Measurements from ENCODE around the gene LRTM2. TPM values are rescaled to one million over a fixed set of nuclear protein-coding genes. Genes with fewer than 3 reads are reported as not detected.

Gene LRTM2
- total RNA-seq, 1 donor: not detected

- DNase-seq (ENCODE audit: low read depth): no peak
- H3K4me3 ChIP-seq (ENCODE audit: low read depth, low read length): no peak overlapping the region
- no peak for TF ChIP-seq CTCF (IDR thresholded peaks at IDR 0.05; ENCODE audit: insufficient read depth, low read length)
These were observed 55.7 kb downstream of the LRTM2 start for GRCh38 chr12:1876086-1876485.

- no peak for TF ChIP-seq CTCF (IDR thresholded peaks at IDR 0.05; ENCODE audit: insufficient read depth, low read length)
- DNase-seq (ENCODE audit: low read depth): no peak
- H3K4me3 ChIP-seq (ENCODE audit: low read depth, low read length): no peak overlapping the region
These were observed 57.0 kb downstream of the LRTM2 start for GRCh38 chr12:1877169-1877878.

- no peak for DNase-seq (ENCODE audit: low read depth)
- H3K4me3 ChIP-seq (ENCODE audit: low read depth, low read length): no peak overlapping the region
- TF ChIP-seq CTCF (IDR thresholded peaks at IDR 0.05; ENCODE audit: insufficient read depth, low read length): no peak
These were observed 57.8 kb downstream of the LRTM2 start for GRCh38 chr12:1878214-1878613.

- no peak for DNase-seq (ENCODE audit: low read depth)
- no peak for TF ChIP-seq CTCF (IDR thresholded peaks at IDR 0.05; ENCODE audit: insufficient read depth, low read length)
- no peak overlapping the region for H3K4me3 ChIP-seq (ENCODE audit: low read depth, low read length)
These were observed 58.3 kb downstream of the LRTM2 start for GRCh38 chr12:1878695-1879094.

GRCh38 chr12:1879633-1880032, 59.3 kb downstream of the LRTM2 start:
- DNase-seq (ENCODE audit: low read depth): no peak
- no peak for TF ChIP-seq CTCF (IDR thresholded peaks at IDR 0.05; ENCODE audit: insufficient read depth, low read length)
- H3K4me3 ChIP-seq (ENCODE audit: low read depth, low read length): no peak overlapping the region

- no peak for TF ChIP-seq CTCF (IDR thresholded peaks at IDR 0.05; ENCODE audit: insufficient read depth, low read length)
- no peak for DNase-seq (ENCODE audit: low read depth)
- no peak overlapping the region for H3K4me3 ChIP-seq (ENCODE audit: low read depth, low read length)
These were observed 59.9 kb downstream of the LRTM2 start for GRCh38 chr12:1880153-1880845.
